T-helper 17 cell (primary cell): ENCODE data around the gene MDGA2. TPM values are rescaled to one million over a fixed set of nuclear protein-coding genes. Genes with fewer than 3 reads are reported as not detected.
"Not testable (repeated sequence)": the region's sequence is repeated elsewhere in the genome, so short reads cannot be mapped to it uniquely, and the experiment has no call there.

Experiments used
- ATAC-seq: fragments of 150-1000 bp; cut with Tn5 transposase; 2 replicates; pipeline ENCODE4 v1.10.0; 2021; ENCODE audit warnings: mild to moderate bottlenecking, moderate library complexity
- DNase-seq, 3 donors: peaks; one replicate each; pipeline versions ENCODE4 v3.0.0 to v3.0.0-alpha.2; 2020 to 2021
- H3K9me3 ChIP-seq: one replicate; pipeline ENCODE4 v1.7.0; 2013; ENCODE audit warnings: low read length, mild to moderate bottlenecking; ENCODE audit not compliant: control insufficient read depth, poor library complexity, severe bottlenecking
- H3K27ac Mint-ChIP-seq: one replicate; pipeline ENCODE4 v1.8.0; 2022; ENCODE audit warnings: mild to moderate bottlenecking, moderate library complexity, mixed read lengths
- H3K27me3 Mint-ChIP-seq: one replicate; pipeline ENCODE4 v1.8.0; 2022; ENCODE audit warnings: mixed read lengths
- H3K36me3 Mint-ChIP-seq: one replicate; pipeline ENCODE4 v1.8.0; 2022; ENCODE audit warnings: low read depth, mixed read lengths
- H3K4me1 Mint-ChIP-seq: one replicate; pipeline ENCODE4 v1.8.0; 2022; ENCODE audit warnings: mild to moderate bottlenecking, mixed read lengths
- H3K4me3 Mint-ChIP-seq: one replicate; pipeline ENCODE4 v1.8.0; 2022; ENCODE audit warnings: mild to moderate bottlenecking, moderate library complexity, mixed read lengths
- total RNA-seq, 4 donors: library from RNA in 2 of 4; stranded (reverse) in 2 of 4; gene quantifications; one replicate each; pipeline ENCODE4 v1.2.3 and lab custom pipeline; 2022 to 2026

The MDGA2 gene
- total RNA-seq, 2 donors from 2014 or later = not detected

GRCh38 chr14:46940611-46941010, 734.8 kb downstream of the MDGA2 start:
- no peaks in the 10 kb centered on the region for H3K9me3 ChIP-seq
- Mint-ChIP-seq H3K4me3 (no peak overlapping the region), H3K27me3 (no peaks in the 10 kb centered on the region), H3K4me1 (no peaks in the 10 kb centered on the region), H3K27ac (no peak overlapping the region), H3K36me3 (no peaks in the 10 kb centered on the region)
- DNase-seq (no peak), ATAC-seq (no peak)

DNA sequence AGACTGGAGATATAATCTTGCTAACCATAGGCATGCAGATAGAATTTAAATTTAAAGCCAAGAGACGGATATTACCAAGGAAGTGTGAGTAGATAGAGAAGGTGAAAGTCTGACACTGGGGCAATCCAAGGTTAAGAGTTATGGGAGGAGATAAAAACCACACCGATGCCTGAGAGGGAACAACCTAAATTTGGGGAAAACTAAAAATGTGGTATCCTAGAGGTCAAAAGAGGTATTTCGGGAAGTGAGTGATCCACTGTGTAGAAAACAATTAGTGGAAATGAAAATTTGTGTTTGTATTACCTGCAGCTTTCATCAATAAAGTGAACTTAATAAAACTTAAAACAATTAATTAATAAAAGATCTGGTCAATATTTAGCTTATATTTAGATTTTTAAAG, 754.9 kb downstream of the MDGA2 start:
- Mint-ChIP-seq H3K4me1 (no peaks in the 10 kb centered on the region), H3K36me3 (no peaks in the 10 kb centered on the region), H3K27me3 (no peaks in the 10 kb centered on the region), H3K27ac (no peak overlapping the region), H3K4me3 (no peak overlapping the region)
- H3K9me3 ChIP-seq = no peaks in the 10 kb centered on the region
- DNase-seq (no peak), ATAC-seq (no peak)

DNA sequence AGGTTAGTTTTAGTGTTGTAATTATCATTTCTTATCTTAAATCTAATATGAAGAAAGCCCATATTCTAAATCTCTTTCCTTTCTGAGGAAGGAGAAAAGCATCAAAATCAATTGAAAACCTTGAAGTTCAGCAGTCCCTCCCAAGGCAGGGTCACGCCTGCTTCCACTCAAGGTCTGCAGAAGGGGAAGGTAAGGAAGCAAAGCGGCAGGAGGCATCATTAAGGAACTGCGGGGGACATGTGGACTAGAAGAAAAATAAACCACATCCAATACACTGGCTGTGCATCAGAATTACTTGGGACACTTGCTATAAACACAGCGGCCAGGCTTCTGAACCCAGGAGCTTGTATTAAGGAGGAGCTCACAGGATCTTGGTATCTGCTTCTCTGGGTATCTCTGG, 759.9 kb downstream of the MDGA2 start:
- H3K27ac Mint-ChIP-seq, H3K4me3 Mint-ChIP-seq, ATAC-seq, H3K27me3 Mint-ChIP-seq, DNase-seq, H3K36me3 Mint-ChIP-seq, H3K9me3 ChIP-seq, H3K4me1 Mint-ChIP-seq: not testable (repeated sequence)

- no peak for ATAC-seq
- H3K36me3 Mint-ChIP-seq = no peaks in the 10 kb centered on the region
Observed at GRCh38 chr14:46902837-46903236, 772.6 kb downstream of the MDGA2 start.

DNA sequence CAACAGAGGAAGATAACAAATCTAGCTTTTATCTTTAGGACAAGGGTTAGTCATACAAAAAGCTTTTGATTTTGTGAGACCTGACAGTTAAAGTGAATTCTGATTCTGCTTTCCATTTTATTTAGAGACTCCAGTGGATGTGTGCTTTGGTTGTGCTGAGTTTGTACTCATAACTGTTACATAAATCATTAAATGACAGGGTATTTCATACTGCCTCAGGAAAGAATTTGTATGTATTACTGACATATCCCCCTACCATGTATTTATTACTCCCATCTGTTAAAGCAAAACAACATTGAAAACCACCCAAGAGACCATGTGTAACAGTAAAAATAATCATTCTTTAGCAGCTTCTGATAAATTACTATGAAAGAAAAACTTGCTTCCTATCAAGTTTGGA, 780.9 kb downstream of the MDGA2 start:
- no peaks in the 10 kb centered on the region for H3K4me1 Mint-ChIP-seq
- H3K4me3 Mint-ChIP-seq = no peak overlapping the region
- H3K27ac Mint-ChIP-seq = no peak overlapping the region
- no peaks in the 10 kb centered on the region for H3K9me3 ChIP-seq
- no peaks in the 10 kb centered on the region for H3K27me3 Mint-ChIP-seq
- DNase-seq (no peak), ATAC-seq (no peak)
- H3K36me3 Mint-ChIP-seq = no peaks in the 10 kb centered on the region

More at GRCh38 chr14:46902837-46903236, 772.6 kb downstream of the MDGA2 start:
- Mint-ChIP-seq H3K4me1 (no peaks in the 10 kb centered on the region), H3K4me3 (no peak overlapping the region), H3K27ac (no peak overlapping the region), H3K27me3 (no peaks in the 10 kb centered on the region)
- H3K9me3 ChIP-seq = no peaks in the 10 kb centered on the region
- DNase-seq = no peak

DNA sequence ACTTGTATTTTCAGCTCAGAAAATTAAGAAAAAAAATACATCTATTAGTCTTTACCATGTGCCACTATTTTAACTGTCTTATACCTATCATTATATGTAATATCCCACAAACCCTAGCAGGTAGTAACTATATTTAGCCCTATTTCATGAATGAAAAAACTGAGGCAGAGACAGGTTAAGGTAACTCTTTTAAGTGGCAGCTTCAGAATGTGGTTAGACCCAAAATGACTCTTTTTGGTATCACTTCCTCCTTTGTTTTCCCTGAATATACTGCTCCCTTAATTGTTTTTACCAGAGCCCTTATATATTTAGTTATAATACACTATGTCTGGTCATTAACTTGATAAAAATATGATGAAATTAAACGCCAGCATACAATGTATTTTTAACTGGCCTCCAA, 788.3 kb downstream of the MDGA2 start:
- Mint-ChIP-seq H3K4me1 (no peaks in the 10 kb centered on the region), H3K4me3 (no peak overlapping the region), H3K27me3 (no peaks in the 10 kb centered on the region), H3K27ac (no peak overlapping the region), H3K36me3 (no peaks in the 10 kb centered on the region)
- no peaks in the 10 kb centered on the region for H3K9me3 ChIP-seq
- ATAC-seq (no peak), DNase-seq (no peak)

DNA sequence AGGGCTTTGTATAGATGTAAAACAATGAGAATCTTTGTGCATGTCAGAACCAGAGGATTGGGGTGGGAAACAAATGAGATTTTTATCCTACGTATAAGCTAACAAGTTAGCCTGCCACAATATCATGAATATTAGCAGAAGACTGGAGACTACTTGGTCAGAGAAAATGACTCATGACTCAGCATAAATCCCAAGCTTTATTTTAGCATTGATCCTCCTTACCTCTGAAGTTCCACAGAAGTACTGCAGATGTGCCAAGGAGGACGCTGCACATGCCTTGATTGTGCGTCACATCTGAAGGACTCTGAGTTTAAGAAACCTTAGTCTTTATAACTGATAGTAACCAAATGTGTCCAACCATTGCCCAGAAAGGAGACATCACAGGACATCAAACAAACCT, 789.8 kb downstream of the MDGA2 start:
- H3K27me3 Mint-ChIP-seq = no peaks in the 10 kb centered on the region
- DNase-seq (no peak), ATAC-seq (no peak)
- no peaks in the 10 kb centered on the region for H3K36me3 Mint-ChIP-seq
- no peak overlapping the region for H3K27ac Mint-ChIP-seq
- H3K4me1 Mint-ChIP-seq = no peaks in the 10 kb centered on the region
- H3K9me3 ChIP-seq = no peaks in the 10 kb centered on the region
- H3K4me3 Mint-ChIP-seq = no peak overlapping the region

GRCh38 chr14:46861753-46862152, 813.7 kb downstream of the MDGA2 start:
- ATAC-seq (no peak), DNase-seq (no peak)
- Mint-ChIP-seq H3K4me1 (no peaks in the 10 kb centered on the region), H3K4me3 (no peak overlapping the region), H3K27ac (no peak overlapping the region), H3K36me3 (no peaks in the 10 kb centered on the region), H3K27me3 (no peaks in the 10 kb centered on the region)
- H3K9me3 ChIP-seq = peaks cover 2% of the 10 kb centered on the region

GRCh38 chr14:46840944-46841720, 834.3 kb downstream of the MDGA2 start:
- ATAC-seq (no peak), DNase-seq (no peak)
- Mint-ChIP-seq H3K27ac (no peak overlapping the region), H3K36me3 (no peaks in the 10 kb centered on the region), H3K4me3 (no peak overlapping the region), H3K27me3 (no peaks in the 10 kb centered on the region), H3K4me1 (no peaks in the 10 kb centered on the region)
- H3K9me3 ChIP-seq = no peaks in the 10 kb centered on the region

DNA sequence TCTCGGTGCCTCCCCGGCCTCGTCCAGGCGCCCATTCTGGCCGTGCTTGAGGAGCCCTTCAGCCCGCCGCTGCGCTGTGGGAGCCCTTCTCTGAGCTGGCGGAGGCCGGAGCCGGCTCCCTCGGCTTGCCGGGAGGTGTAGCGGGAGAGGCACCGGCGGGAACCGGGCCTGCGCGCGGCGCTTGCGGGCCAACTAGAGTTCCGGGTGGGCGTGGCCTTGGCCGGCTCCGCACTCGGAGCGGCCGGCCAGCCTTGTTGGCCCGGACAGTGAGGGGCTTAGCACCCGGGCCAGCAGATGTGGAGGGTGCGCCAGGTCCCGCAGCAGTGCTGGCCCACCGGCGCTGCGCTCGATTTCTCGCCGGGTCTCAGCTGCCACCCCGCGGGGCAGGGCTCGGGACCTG, 855.1 kb downstream of the MDGA2 start:
- ATAC-seq = no peak
- Mint-ChIP-seq H3K27me3 (no peaks in the 10 kb centered on the region), H3K4me1 (no peaks in the 10 kb centered on the region), H3K36me3 (no peaks in the 10 kb centered on the region), H3K27ac (no peak overlapping the region), H3K4me3 (no peak overlapping the region)
- DNase-seq = no peak
- no peaks in the 10 kb centered on the region for H3K9me3 ChIP-seq

GRCh38 chr14:46819117-46819516, 856.3 kb downstream of the MDGA2 start:
- no peak overlapping the region for H3K27ac Mint-ChIP-seq
- DNase-seq (no peak), ATAC-seq (no peak)
- no peaks in the 10 kb centered on the region for H3K27me3 Mint-ChIP-seq
- no peaks in the 10 kb centered on the region for H3K9me3 ChIP-seq
- H3K36me3 Mint-ChIP-seq = no peaks in the 10 kb centered on the region
- no peaks in the 10 kb centered on the region for H3K4me1 Mint-ChIP-seq
- no peak overlapping the region for H3K4me3 Mint-ChIP-seq

- Mint-ChIP-seq H3K4me1 (no peaks in the 10 kb centered on the region), H3K27ac (no peak overlapping the region), H3K4me3 (no peak overlapping the region), H3K36me3 (no peaks in the 10 kb centered on the region), H3K27me3 (no peaks in the 10 kb centered on the region)
- DNase-seq (no peak), ATAC-seq (no peak)
- no peaks in the 10 kb centered on the region for H3K9me3 ChIP-seq
Observed at GRCh38 chr14:46818147-46818546, 857.3 kb downstream of the MDGA2 start.

DNA sequence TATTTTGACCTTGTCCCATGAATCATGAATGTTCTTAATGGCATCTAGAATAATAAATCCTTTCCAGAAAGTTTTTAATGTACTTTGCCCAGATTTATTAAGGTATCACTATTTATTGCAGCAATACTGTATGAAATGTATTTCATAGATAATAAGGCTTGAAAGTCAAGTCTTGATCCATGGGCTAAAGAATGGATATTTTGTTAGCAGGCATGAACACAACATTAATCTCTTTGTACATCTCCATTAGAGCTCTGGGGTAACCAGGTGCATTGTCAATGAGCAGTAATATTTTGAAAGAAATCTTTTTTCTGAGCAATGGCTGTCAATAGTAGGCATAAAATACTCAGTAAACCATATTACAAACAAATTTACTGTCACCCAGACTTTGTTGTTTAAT, 882.3 kb downstream of the MDGA2 start:
- no peaks in the 10 kb centered on the region for H3K36me3 Mint-ChIP-seq
- H3K4me3 Mint-ChIP-seq = no peak overlapping the region
- no peak for ATAC-seq
- H3K27ac Mint-ChIP-seq = no peak overlapping the region
- DNase-seq = no peak
- H3K27me3 Mint-ChIP-seq = no peaks in the 10 kb centered on the region
- H3K9me3 ChIP-seq = no peaks in the 10 kb centered on the region
- H3K4me1 Mint-ChIP-seq = no peaks in the 10 kb centered on the region
